ENCODE data around the gene SCN3A.

SCN3A gene

DNA sequence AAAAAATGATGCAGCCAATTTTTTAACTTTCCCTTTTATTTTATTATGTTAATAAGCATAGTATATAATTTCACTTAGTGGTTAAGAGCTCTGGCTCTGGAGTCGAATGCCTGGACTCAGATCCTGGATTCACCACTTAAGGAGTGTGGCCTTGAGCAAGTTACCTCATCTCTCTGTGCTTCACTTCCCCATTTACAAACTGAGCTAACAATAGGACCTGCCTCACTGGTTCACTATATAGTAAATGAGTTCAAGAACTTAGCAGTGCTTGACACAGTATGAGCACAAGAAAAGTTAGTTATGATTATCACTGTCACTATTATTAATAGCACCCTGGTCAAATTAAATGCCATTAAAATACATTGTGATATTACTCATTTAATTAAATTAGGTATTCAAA lies 30.6 kb downstream of the SCN3A start:
- H3K36me3 ChIP-seq (ENCODE audit: insufficient read depth, low read length), result no peaks in the 10 kb centered on the region
- H3K4me3 ChIP-seq, result no peak overlapping the region
- no peak for DNase-seq (ENCODE audit: low read depth, low spot score)
- no peak overlapping the region for H3K9ac ChIP-seq (ENCODE audit: insufficient read length)
- no peak overlapping the region for H3K27ac ChIP-seq
- H3K9me3 ChIP-seq (ENCODE audit: low read depth, low read length), result no peaks in the 10 kb centered on the region
- no peak for TF ChIP-seq FOXP2 (optimal IDR thresholded peaks at IDR 0.05; ENCODE audit: control extremely low read depth, extremely low read length, insufficient read depth)
- TF ChIP-seq EZH2 (IDR thresholded peaks at IDR 0.05), result no peak

- Histone ChIP-seq H3K9me3 (ENCODE audit: low read depth, low read length) (no peaks in the 10 kb centered on the region), H3K9ac (ENCODE audit: insufficient read length) (no peak overlapping the region), H3K4me3 (no peak overlapping the region), H3K27ac (no peak overlapping the region), H3K36me3 (ENCODE audit: insufficient read depth, low read length) (no peaks in the 10 kb centered on the region)
- TF ChIP-seq POLR2AphosphoS5 (IDR thresholded peaks at IDR 0.05; ENCODE audit: borderline replicate concordance, low read depth, low read length), result no peak
- TF ChIP-seq FOXP2 (optimal IDR thresholded peaks at IDR 0.05; ENCODE audit: control extremely low read depth, extremely low read length, insufficient read depth), result no peak
- TF ChIP-seq EZH2 (IDR thresholded peaks at IDR 0.05), result no peak
- no peak for DNase-seq (ENCODE audit: low read depth, low spot score)
These were observed 39.6 kb downstream of the SCN3A start for GRCh38 chr2:165164201-165164600.

- TF ChIP-seq FOXP2 (optimal IDR thresholded peaks at IDR 0.05; ENCODE audit: control extremely low read depth, extremely low read length, insufficient read depth), result no peak
- no peak for TF ChIP-seq EZH2 (IDR thresholded peaks at IDR 0.05)
- TF ChIP-seq POLR2AphosphoS5 (IDR thresholded peaks at IDR 0.05; ENCODE audit: borderline replicate concordance, low read depth, low read length), result no peak
- Histone ChIP-seq H3K36me3 (ENCODE audit: insufficient read depth, low read length) (no peaks in the 10 kb centered on the region), H3K4me3 (no peak overlapping the region), H3K9ac (ENCODE audit: insufficient read length) (no peak overlapping the region), H3K9me3 (ENCODE audit: low read depth, low read length) (no peaks in the 10 kb centered on the region), H3K27ac (no peak overlapping the region)
- no peak for DNase-seq (ENCODE audit: low read depth, low spot score)
These were observed 40.1 kb downstream of the SCN3A start for GRCh38 chr2:165163761-165164160.

- DNase-seq (ENCODE audit: low read depth, low spot score), result no peak
- H3K36me3 ChIP-seq (ENCODE audit: insufficient read depth, low read length), result no peaks in the 10 kb centered on the region
- H3K27ac ChIP-seq, result no peak overlapping the region
- TF ChIP-seq EZH2 (IDR thresholded peaks at IDR 0.05) (no peak), POLR2AphosphoS5 (IDR thresholded peaks at IDR 0.05; ENCODE audit: borderline replicate concordance, low read depth, low read length) (no peak), FOXP2 (optimal IDR thresholded peaks at IDR 0.05; ENCODE audit: control extremely low read depth, extremely low read length, insufficient read depth) (no peak)
- no peaks in the 10 kb centered on the region for H3K9me3 ChIP-seq (ENCODE audit: low read depth, low read length)
- H3K4me3 ChIP-seq, result no peak overlapping the region
- no peak overlapping the region for H3K9ac ChIP-seq (ENCODE audit: insufficient read length)
These were observed 41.4 kb downstream of the SCN3A start for GRCh38 chr2:165162466-165162865.

DNA sequence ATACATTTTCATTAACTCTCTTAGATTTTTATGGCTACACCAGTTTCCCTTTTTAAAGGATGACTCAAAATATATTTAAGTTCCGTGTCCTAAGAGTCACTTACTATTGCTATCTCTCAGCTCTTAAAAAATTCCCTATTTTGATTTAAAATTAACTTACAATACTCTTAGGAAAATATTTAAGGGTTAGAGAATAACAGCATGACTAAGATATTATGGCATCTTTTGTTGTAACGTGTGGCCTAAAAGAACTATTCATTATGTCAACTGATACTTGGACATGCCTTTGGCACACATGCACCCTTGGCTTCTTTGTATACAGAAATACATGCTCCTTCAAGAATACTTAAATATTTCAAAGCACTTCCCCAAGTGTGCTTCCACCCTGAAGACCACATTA lies 42.3 kb downstream of the SCN3A start:
- H3K9ac ChIP-seq (ENCODE audit: insufficient read length), result no peak overlapping the region
- no peak overlapping the region for H3K27ac ChIP-seq
- TF ChIP-seq FOXP2 (optimal IDR thresholded peaks at IDR 0.05; ENCODE audit: control extremely low read depth, extremely low read length, insufficient read depth) (no peak), EZH2 (IDR thresholded peaks at IDR 0.05) (no peak), POLR2AphosphoS5 (IDR thresholded peaks at IDR 0.05; ENCODE audit: borderline replicate concordance, low read depth, low read length) (no peak)
- H3K4me3 ChIP-seq, result no peak overlapping the region
- DNase-seq (ENCODE audit: low read depth, low spot score), result no peak
- H3K36me3 ChIP-seq (ENCODE audit: insufficient read depth, low read length), result no peaks in the 10 kb centered on the region
- H3K9me3 ChIP-seq (ENCODE audit: low read depth, low read length), result no peaks in the 10 kb centered on the region

- Histone ChIP-seq H3K9ac (ENCODE audit: insufficient read length) (no peak overlapping the region), H3K9me3 (ENCODE audit: low read depth, low read length) (no peaks in the 10 kb centered on the region)
- DNase-seq (ENCODE audit: low read depth, low spot score), result no peak
These were observed 46.7 kb downstream of the SCN3A start for GRCh38 chr2:165157160-165157559.

GRCh38 chr2:165155152-165155551 lies 48.7 kb downstream of the SCN3A start:
- Histone ChIP-seq H3K4me3 (no peak overlapping the region), H3K36me3 (ENCODE audit: insufficient read depth, low read length) (no peaks in the 10 kb centered on the region), H3K9me3 (ENCODE audit: low read depth, low read length) (no peaks in the 10 kb centered on the region), H3K9ac (ENCODE audit: insufficient read length) (no peak overlapping the region), H3K27ac (no peak overlapping the region)
- DNase-seq (ENCODE audit: low read depth, low spot score), result no peak
- TF ChIP-seq FOXP2 (optimal IDR thresholded peaks at IDR 0.05; ENCODE audit: control extremely low read depth, extremely low read length, insufficient read depth) (no peak), EZH2 (IDR thresholded peaks at IDR 0.05) (no peak), POLR2AphosphoS5 (IDR thresholded peaks at IDR 0.05; ENCODE audit: borderline replicate concordance, low read depth, low read length) (no peak)

More at GRCh38 chr2:165157160-165157559, 46.7 kb downstream of the SCN3A start:
- TF ChIP-seq EZH2 (IDR thresholded peaks at IDR 0.05) (no peak), FOXP2 (optimal IDR thresholded peaks at IDR 0.05; ENCODE audit: control extremely low read depth, extremely low read length, insufficient read depth) (no peak), POLR2AphosphoS5 (IDR thresholded peaks at IDR 0.05; ENCODE audit: borderline replicate concordance, low read depth, low read length) (no peak)
- H3K36me3 ChIP-seq (ENCODE audit: insufficient read depth, low read length), result no peaks in the 10 kb centered on the region
- H3K4me3 ChIP-seq, result no peak overlapping the region
- no peak overlapping the region for H3K27ac ChIP-seq

- DNase-seq (ENCODE audit: low read depth, low spot score), result no peak
- TF ChIP-seq POLR2AphosphoS5 (IDR thresholded peaks at IDR 0.05; ENCODE audit: borderline replicate concordance, low read depth, low read length) (no peak), FOXP2 (optimal IDR thresholded peaks at IDR 0.05; ENCODE audit: control extremely low read depth, extremely low read length, insufficient read depth) (no peak), EZH2 (IDR thresholded peaks at IDR 0.05) (no peak)
- Histone ChIP-seq H3K4me3 (no peak overlapping the region), H3K9ac (ENCODE audit: insufficient read length) (no peak overlapping the region), H3K27ac (no peak overlapping the region), H3K9me3 (ENCODE audit: low read depth, low read length) (no peaks in the 10 kb centered on the region), H3K36me3 (ENCODE audit: insufficient read depth, low read length) (no peaks in the 10 kb centered on the region)
These were observed 54.4 kb downstream of the SCN3A start for GRCh38 chr2:165149439-165149838.

Measured in SK-N-MC (cell line).